IPS-NIHi7 (cell line): ENCODE results near the gene FNDC10.
A peak's percentile ranks its signal among the peaks of the same experiment; 100 is the strongest.
"Not testable (repeated sequence)": the region's sequence is repeated elsewhere in the genome, so short reads cannot be mapped to it uniquely, and the experiment has no call there.

Source experiments
- DNase-seq: peaks from one replicate; pipeline ENCODE4 v3.0.0; 2012; ENCODE audit warnings: mixed read lengths; ENCODE audit errors: extremely low spot score

Gene FNDC10

GRCh38 chr1:1599935-1600860 is at the start of gene FNDC10:
TSS of gene FNDC10 (minus strand) at chr1:1600135. CDS start at chr1:1600015, 120 bp downstream.
- DNase-seq, result peak; percentile 71

- not testable (repeated sequence) for DNase-seq
These were observed 48.3 kb upstream of the FNDC10 start for GRCh38 chr1:1648265-1648664.

- not testable (repeated sequence) for DNase-seq
These were observed 47.8 kb upstream of the FNDC10 start for GRCh38 chr1:1647567-1648241.

- DNase-seq, result not testable (repeated sequence)
These were observed 46.4 kb upstream of the FNDC10 start for GRCh38 chr1:1646326-1646725.

- DNase-seq, result not testable (repeated sequence)
These were observed 41.0 kb upstream of the FNDC10 start for GRCh38 chr1:1640711-1641461.

- DNase-seq, result not testable (repeated sequence)
These were observed 40.1 kb upstream of the FNDC10 start for GRCh38 chr1:1640081-1640480.

GRCh38 chr1:1639368-1639767 is 39.4 kb upstream of the FNDC10 start:
- DNase-seq, result not testable (repeated sequence)

GRCh38 chr1:1638528-1638927 is 38.6 kb upstream of the FNDC10 start:
- not testable (repeated sequence) for DNase-seq

- DNase-seq, result not testable (repeated sequence)
These were observed 37.5 kb upstream of the FNDC10 start for GRCh38 chr1:1637479-1637875.

GRCh38 chr1:1636621-1637478 is 36.9 kb upstream of the FNDC10 start:
- not testable (repeated sequence) for DNase-seq

GRCh38 chr1:1634613-1635012 is 34.7 kb upstream of the FNDC10 start:
- not testable (repeated sequence) for DNase-seq

- not testable (repeated sequence) for DNase-seq
These were observed 33.5 kb upstream of the FNDC10 start for GRCh38 chr1:1633409-1633808.

GRCh38 chr1:1631782-1632420 is 32.0 kb upstream of the FNDC10 start, which contains the start of gene MMP23B:
TSS of gene MMP23B (plus strand) at chr1:1632173. CDS start at chr1:1632219, 46 bp downstream.
- DNase-seq, result peak; percentile 73

GRCh38 chr1:1630965-1631781 is 31.2 kb upstream of the FNDC10 start:
- peak; percentile 49 for DNase-seq

GRCh38 chr1:1630191-1630964 is 30.4 kb upstream of the FNDC10 start:
- peak; percentile 94 for DNase-seq

GRCh38 chr1:1629430-1630190 is 29.7 kb upstream of the FNDC10 start:
- DNase-seq, result peak; percentile 50

- DNase-seq, result peak; percentile 62
These were observed 29.0 kb upstream of the FNDC10 start for GRCh38 chr1:1628754-1629429.
